HG03469 (cell line): ENCODE measurements around the gene STN1.

Experiments used
- ATAC-seq: cut with Tn5 transposase; IDR thresholded peaks from one replicate; pipeline ENCODE4 v1.9.1; 2021; ENCODE audit warnings: mild to moderate bottlenecking, moderate library complexity, moderate number of reproducible peaks; ENCODE audit not compliant: unreplicated experiment

STN1 gene

GRCh38 chr10:103870516-103870915, 47.5 kb downstream of the STN1 start:
- no peak for ATAC-seq

GRCh38 chr10:103869336-103869735, 48.6 kb downstream of the STN1 start:
- ATAC-seq = no peak

GRCh38 chr10:103868200-103868599, 49.8 kb downstream of the STN1 start:
- ATAC-seq = no peak

GRCh38 chr10:103861505-103861904, 56.5 kb downstream of the STN1 start:
- ATAC-seq = no peak

- no peak for ATAC-seq
Observed at GRCh38 chr10:103859161-103860086, 58.6 kb downstream of the STN1 start.

- no peak for ATAC-seq
Observed at GRCh38 chr10:103858360-103858759, 59.6 kb downstream of the STN1 start.

DNA sequence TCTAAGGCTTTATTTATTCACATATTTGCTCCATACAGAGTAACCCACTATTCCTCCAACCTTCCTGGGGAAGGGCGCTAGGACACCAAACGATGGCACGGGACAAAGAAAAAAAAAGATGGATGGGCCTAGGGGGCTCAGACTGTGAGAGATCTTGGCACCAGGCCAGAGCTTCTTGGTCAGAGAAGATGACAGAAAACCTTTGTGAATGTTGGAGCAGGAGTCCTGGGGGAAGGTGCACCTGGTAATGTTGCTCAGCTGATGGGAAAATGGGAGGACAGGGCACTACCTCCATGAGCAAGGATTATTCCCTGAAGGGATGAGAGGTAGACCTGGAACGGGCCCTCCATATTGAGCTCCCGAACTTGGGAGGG, 61.2 kb downstream of the STN1 start:
- no peak for ATAC-seq

GRCh38 chr10:103855852-103856796, 61.9 kb downstream of the STN1 start:
- no peak for ATAC-seq

DNA sequence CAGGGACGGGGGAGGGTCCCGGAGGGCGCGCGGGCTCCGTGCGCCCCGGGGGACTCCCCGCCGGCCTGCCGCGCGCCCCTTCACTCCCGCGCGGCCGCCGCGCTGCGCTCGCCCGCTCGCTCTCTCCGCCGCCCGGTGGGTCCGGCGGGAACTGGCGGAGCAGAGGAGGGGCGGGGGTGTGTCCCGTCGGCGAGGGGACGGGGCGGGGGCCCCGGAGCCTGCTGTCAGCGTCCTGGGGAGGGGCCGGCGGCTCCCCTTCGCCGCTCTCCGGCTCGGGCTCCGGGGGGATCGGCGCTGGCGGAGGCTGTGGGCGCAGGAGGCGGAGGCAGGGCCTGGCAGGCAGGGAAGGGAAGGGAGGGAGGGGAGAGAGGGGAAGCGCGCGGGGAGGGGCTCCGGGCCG, 62.6 kb downstream of the STN1 start, which contains the start of gene SH3PXD2A:
TSS of gene SH3PXD2A (minus strand) at position 153 of the 400 bp plus-strand sequence. CDS start 310 bp downstream, outside the sequence.
- no peak for ATAC-seq

DNA sequence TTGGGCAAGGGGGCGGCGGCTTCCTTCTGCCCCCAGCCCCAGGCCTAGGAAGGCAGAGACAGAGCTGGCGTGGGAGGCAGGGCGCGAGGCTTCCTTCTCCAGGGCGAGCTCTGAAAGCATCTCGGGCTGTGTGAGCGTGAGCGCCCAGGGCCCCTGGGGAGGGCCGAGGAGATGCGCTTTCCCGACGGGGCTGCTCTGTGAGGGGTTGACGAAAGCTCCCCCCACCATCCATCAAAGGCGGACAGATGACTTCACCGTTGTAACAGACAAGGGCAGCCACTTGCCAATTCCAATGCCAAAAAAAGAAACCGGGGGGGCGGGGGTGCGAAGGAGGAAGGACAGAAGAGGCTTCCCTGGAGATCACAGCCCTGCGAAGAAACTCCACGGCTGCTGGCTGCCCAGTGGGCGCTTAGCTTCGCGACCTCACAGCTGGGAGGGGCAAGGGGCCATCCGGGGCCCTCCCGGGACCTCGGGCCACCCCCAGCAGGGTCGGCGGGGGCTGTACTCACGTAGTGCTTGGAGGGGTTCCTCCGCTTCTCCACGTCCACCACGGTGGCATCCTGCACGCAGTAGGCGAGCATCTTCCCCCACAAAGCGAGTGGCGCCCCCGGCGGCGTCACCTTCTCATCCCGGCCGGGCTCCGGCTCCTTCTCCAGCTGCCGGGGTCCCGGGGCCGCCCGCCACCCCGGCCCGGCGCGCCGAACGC, 63.1 kb downstream of the STN1 start:
- no peak for ATAC-seq

DNA sequence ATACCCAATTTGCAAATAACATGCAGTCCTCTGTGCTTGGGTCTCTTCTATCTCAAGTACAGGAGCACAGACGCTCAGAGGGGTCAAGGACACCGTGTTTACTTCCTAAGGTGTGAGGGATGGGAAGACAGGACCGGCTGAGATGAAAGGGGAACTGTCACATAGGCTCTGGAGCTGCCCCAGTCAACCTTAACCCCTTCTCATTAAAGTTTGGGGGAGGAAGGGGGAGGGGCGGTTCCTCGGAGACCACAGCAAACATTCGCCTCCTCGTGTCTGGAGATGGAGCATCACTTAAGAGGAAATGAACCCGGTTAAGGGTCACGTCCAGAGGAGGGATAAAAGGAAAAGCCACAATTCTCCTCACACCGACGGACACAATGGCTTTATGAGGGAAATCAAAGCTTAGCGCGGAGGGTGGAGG, 63.7 kb downstream of the STN1 start:
- no peak for ATAC-seq

GRCh38 chr10:103853428-103854264, 64.3 kb downstream of the STN1 start:
- no peak for ATAC-seq

DNA sequence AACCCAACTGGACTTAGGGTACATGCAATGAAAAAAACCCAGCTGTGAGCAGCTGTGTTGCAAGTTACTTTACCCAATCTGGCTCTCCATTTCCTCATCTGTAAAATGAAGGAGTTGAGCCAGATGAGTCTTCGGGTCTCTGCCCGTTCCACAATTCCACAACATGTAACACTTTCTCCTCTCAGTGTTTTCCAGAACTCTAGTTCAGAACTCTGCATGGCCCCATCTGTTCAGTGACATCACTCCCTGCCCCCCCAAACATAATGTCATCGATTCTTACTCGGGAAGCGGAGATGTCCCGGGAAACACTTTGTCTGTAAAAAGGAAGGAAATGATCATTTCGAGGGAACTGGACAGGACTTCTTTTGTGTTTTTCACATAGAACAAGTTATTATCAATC, 65.1 kb downstream of the STN1 start:
- no peak for ATAC-seq

DNA sequence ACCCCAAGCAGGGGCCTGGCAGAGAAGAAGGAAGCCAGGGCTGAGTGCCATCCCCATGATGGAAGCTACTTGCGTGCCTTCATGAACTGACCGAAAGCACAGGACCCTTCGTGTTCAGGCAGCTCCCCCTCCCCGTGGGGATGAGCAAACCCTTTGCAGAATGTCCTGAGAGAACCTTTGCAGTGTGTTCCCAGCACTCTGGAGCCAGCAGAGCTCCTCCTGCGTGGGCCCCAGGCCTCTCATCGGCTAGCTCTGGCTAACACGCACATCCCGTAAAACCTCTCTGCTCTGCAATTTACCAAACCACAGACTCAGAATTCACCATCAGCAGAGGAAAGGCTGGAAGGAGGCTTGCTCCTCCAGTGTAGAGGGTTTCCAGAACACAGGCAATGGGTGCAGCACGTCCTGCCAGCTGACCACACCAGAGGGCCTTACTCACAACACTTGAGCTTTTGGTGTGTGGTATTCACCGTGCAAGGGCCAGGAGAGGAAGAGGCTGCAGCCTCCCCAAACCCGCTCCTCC, 65.7 kb downstream of the STN1 start:
- no peak for ATAC-seq

- ATAC-seq = no peak
Observed at GRCh38 chr10:103851261-103851660, 66.7 kb downstream of the STN1 start.

DNA sequence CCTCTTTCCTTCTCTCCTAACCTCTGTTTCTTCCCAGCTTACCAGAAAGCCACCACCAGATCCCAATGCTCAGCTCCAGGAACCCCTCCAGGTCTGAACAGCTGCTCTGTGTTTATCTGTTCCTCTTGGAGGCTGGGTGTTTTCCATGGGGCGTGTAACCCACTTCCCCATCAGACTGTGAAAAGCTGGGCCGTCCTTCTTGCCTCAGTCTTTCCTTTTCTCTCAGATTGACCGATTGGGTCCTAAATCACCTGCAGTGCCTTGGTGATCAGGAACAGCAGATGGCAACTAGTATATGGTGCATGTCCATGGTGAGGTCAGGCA, 67.5 kb downstream of the STN1 start:
- ATAC-seq = no peak

DNA sequence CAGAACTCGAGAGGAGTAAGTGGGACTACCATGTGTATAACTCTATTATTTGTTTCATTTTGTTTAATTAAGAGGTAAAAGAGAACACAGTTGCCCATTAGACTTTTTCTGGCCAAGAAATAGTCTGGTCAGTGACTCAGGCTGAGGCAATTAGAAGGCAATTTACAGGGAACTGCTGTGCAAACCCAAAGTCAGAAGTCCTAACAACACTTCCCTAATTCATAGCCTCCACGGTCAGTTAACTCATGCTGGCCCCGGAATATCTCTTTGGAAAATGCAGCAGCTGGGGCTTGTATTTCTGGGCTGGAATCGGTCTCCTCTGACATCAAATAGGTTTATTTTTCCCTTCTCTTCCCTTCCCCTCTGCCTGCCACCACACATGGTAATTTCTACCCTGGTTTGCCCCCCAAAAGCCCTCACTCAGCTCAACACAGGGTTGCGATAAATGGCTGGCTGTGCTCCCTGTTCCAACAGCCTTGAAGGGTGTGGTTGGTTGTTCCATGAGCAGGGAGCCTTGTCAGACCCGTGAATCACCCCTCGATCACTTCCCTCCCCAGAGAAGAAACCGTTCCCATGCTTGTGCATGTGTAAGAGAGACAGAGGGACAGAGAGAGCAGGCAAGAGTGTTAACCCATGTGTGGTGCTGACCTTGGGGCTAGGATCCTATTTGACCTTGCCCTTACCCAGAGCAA, 68.0 kb downstream of the STN1 start:
- no peak for ATAC-seq

DNA sequence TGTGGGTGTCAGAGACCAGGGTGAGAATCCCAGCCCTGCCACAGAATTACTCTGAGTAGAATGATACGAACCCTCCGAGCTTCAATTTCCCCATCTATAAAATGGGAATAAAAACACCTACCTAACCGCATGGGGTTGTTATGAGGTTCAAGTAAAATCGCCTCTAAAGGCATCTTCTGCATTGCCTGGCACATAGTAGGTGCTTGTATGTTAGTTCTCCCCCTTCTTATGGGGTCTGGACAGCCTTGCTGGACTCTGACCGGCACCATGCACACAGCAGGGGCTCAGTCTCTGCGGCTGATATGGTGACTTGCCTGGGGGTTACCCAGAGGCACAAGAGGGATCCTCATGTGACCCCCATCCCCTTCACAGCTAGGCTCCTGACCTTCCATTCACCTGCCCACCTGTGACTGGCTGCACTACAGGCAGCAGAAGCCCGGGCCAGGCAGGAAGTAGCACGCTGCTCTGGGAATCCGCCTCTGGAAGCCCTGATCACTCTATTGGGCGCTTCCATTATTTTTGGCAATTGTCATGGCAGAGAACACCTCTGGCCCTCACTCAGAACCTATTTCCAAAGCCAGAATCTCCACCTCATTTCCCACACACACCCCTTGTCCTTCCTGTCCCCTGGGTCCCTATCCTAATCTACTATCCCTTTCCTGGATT, 68.6 kb downstream of the STN1 start:
- ATAC-seq = no peak
